SK-N-DZ (cell line): ENCODE results near the gene EP400.
A peak's percentile ranks its signal among the peaks of the same experiment; 100 is the strongest.

Experiments used
- DNase-seq: peaks from one replicate; pipeline ENCODE4 v3.0.0-alpha.2; 2015; ENCODE audit warnings: low spot score

The EP400 gene

DNA sequence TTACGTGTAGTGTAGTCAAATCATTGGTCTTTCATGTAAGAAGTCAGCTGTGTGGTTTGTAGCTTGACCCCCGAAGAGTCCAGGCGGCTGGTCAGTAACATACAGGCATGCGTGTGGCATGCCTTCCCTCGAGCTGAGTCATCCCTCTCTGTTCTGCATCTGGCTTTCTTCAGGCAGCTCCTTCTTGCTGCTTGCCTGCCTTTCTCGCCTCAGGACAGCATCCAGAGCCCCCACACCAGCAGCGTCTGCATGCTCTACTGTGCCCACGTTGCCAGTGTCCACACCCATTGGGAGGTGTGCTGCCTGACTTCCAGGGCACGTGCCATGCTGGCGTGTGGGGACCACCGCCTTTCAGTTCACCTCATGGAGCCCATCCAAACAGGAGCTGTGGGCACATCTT is 96.8 kb downstream of the EP400 start:
- peak; percentile 45 for DNase-seq

DNA sequence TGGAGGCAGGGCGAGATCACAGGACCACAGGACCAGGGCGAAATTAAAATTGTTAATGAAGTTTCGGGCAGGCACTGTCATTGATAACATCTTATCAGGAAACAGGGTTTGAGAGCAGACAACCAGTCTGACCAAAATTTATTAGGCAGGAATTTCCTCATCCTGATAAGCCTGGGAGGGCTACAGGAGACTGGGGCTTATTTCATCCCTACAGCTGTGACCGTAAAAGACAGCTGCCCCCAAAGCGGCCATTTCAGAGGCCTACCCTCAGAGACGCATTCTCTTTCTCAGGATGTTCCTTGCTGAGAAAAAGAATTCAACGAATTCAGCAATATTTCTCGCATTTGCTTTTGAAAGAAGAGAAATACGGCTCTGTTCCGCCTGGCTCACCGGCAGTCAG is 97.9 kb downstream of the EP400 start:
- peak; percentile 31 for DNase-seq

DNA sequence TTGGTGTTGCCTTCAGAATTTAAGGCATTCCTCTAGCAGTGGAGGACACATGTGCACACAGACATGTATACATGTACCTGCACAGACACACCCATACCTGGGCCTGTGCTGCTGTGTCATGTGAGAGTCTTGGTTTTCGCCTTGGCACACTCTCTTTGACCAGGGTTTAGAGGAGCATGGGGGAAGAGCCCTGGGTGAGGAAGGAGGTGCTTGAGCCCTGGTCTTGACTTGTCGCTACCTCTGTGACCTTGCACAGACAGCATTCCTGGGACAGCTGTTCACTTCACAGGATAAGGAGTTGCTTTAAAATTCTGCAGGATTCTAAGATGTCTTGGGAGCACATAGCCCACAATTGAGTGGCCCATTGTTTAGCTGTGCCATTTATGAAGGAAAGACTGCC is 99.7 kb downstream of the EP400 start:
- DNase-seq = no peak

DNA sequence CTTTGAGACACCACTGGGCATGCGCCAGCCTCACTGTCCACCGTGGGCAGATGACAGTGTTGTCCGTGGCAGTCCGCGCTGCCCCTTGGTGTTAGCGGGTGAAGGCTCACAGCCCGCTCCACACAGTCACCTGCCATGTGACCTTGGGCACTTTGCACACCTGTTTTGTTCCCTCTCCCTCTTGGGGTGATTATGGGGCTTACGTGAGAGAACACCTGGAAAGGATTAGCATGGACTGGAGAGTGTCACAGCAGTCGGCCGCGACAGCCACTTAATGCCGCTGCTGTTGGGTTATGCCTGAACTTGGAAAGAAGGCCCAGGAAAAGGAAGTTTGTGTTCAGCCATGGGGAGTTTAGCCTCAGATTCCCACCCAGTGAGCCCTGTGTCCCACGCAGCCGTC is 100.1 kb downstream of the EP400 start:
- no peak for DNase-seq

DNA sequence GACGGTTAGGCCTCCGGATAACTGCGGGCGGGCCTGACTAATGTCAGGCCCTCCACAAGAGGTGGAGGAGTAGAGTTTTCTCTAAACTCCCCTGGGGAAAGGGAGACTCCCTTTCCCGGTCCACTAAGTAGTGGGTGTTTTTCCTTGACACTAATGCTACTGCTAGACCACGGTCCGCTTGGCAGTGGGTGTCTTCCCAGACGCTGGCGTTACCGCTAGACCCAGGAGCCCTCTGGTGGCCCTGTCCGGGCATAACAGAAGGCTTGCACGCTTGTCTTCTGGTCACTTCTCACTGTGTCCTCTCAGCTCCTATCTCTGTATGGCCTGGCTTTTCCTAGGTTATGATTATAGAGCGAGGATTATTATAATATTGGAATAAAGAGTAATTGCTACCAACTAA is 102.0 kb downstream of the EP400 start:
- DNase-seq = peak; percentile 25

DNA sequence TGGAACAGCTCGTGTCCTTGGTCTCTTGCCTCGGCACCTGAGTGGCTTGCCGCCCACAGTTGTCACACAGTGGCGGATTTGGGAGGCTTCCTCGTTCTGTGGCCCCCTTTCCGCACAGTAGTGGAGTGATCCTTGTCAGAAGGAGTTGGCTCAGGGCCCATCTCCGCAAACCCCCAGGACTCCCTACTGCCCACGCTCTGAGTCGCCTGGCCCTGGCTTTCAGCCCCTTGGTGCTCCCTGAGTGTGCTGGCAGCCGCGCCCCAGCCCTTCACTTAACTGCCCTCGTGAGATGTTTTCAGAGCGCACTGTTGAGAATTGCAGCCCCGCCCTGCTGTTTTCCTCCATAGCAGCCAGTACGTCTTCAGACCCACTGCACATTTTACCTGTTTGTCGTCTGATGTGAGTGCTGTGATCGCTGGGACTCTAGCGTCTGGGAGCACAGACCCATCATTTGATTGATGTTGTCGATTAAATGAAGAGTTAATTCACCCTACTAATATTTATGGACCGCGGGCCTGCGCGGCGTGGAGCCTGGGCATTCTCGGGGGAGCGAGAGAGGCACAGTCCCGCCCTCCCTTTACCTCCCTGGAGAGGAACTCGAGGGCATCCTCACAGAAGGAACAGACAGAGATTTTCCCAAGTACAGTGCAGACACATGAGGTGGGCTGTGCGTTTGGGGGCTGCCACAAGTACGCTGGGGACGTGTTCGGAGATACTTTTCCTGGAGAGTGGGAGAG is 102.6 kb downstream of the EP400 start:
- DNase-seq = no peak

DNA sequence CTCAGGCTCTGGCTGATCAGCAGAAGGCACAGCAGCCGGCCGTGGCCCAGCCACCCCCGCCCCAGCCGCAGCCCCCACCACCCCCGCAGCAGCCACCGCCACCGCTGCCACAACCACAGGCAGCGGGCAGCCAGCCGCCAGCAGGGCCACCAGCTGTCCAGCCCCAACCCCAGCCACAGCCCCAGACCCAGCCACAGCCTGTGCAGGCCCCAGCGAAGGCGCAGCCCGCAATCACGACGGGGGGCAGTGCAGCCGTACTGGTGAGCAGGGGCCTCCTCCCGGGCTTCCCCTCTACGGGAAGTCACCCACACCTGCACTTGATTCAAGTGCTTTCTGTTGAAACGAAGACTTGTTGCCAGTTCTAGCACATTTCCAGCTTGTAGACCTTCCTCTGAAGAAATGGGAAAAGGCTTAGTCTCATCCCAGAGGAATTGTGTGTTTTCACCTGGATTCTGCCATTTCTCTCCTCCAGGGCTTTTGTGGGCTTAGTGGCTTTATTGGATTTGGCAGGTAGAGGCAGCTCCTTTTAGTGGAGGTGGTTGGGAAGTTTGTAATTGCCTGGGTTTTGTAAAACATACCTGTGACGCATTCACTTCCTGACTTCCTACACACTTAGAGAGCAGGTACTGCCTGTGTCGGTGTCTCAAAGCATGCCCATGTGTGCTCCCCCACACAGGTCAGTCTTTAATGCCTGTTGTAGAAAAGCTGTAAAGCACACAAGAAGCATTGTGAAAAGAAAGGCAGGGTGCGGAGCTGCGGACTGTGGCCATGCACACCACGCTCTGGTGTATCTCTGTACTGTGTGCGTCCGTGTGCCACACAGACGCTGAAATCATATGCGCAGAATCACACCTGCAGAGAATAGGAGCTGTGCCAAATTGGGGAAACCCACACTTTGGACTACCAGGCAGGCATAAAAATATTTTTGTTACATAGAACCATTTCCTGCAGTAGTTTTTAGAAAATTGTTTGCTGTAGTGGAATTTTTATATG is 103.9 kb downstream of the EP400 start:
- DNase-seq = no peak

DNA sequence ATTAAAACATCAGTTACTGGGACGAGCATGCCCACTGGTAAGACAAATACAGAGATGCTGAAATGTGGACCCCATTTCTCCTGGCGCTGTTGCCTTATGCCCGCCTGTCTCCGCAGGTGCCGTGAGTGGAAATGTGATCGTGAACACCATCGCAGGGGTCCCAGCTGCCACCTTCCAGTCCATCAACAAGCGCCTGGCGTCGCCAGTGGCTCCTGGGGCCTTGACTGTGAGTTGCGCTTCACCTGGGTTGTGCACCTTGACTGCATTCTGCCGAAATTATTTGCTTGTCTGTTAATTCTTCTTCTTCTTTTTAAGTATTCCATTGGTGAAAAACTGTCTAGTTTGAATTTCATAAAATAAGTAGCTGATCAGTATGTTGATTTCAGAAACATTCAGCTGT is 105.2 kb downstream of the EP400 start:
- no peak for DNase-seq

DNA sequence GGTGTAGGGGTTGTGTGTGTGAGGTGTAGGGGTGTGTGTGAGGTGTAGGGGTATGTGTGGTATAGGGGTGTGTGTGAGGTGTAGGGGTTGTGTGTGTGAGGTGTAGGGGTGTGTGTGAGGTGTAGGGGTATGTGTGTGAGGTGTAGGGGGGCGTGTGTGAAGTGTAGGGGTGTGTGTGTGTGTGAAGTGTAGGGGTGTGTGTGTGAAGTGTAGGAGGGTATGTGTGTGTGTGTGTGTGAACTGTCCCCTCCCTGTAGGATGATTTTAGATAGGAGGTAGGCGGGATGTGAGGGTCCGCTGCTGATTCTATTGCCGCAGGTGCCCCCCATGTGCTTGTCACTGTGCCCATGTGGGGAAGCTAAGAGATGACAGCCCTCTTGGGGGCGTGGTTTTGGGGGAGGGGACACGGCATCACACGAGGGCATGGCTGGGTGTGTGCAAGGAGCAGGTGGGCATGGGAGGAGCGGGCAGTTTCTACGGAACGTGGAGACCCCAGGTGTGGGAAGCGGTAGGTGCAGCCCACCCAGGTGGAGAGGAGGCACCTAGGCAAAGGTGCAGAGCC is 105.9 kb downstream of the EP400 start:
- no peak for DNase-seq

DNA sequence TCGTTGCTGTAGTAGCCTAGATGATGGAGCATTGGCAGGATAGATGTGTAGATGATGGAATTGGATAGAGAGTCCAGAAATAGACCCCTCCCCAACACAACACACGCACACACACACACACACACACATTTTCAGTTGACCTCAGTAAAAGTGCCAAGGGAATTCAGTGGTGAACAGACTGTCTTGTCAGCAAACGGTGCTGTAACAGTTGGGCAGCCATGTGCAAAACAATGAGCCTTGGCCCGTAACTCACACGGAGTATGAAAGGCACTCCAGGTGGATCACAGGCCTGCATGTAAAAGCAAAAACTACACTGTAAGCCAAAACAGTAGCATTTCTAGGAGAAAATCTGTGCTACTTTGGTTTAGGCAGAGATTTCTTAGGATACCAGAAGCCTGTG is 106.6 kb downstream of the EP400 start:
- DNase-seq = no peak

DNA sequence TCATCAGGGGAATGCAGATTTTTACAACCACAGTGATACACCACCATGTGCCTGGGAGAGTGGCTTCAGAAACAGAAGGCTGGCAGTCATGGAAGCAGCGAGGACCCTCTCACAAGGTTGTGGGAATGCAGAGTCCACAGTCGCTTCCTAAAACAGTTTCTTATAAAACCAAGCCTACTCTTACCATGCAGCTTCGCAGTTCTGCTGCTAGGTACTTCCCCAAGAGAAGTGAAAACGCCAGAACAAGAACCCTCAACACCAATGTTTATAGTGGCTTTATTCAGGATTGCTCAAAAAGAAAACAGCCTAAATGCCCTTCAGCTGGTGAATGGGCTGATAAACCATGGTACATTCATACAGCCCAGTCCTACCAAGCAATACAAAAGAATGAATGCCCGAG is 107.2 kb downstream of the EP400 start:
- DNase-seq = no peak

DNA sequence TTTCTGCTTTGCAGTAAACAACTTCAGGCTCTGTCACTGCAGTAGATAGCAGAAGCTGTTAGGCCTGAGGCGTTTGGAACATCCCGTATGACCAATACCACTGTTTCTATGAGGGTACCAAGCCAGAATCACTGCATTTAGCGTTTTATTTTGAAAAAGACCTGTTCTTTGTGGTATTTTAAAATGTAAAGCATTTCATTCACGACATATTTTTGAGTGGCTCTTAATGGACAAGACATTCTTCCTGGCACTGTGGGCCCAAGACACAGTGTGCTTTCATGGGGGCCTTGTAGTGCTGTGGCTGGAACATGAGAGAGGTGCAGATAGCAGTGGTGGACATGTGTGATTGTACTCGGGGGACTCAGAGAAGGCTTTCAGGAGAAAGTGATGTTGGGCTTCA is 107.9 kb downstream of the EP400 start:
- no peak for DNase-seq

DNA sequence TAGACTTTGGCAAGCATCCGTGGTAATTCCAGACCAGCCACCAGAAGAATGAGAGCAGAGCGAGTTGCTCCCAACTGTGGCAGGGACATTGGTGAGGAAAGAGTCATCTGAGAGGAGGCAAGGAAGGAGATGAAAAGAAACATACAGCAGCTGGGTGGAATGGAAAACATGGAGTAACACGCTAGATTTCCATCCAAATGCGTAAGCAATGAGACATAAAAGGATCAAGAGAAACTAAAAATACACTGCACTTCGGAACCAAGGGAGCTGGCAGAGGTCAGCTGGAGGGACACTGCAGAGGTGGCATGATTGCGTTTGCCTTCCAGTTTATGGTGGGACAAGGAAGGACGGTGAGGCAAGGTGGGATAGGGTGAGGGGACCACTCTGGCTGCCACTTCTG is 111.5 kb downstream of the EP400 start:
- DNase-seq = no peak

DNA sequence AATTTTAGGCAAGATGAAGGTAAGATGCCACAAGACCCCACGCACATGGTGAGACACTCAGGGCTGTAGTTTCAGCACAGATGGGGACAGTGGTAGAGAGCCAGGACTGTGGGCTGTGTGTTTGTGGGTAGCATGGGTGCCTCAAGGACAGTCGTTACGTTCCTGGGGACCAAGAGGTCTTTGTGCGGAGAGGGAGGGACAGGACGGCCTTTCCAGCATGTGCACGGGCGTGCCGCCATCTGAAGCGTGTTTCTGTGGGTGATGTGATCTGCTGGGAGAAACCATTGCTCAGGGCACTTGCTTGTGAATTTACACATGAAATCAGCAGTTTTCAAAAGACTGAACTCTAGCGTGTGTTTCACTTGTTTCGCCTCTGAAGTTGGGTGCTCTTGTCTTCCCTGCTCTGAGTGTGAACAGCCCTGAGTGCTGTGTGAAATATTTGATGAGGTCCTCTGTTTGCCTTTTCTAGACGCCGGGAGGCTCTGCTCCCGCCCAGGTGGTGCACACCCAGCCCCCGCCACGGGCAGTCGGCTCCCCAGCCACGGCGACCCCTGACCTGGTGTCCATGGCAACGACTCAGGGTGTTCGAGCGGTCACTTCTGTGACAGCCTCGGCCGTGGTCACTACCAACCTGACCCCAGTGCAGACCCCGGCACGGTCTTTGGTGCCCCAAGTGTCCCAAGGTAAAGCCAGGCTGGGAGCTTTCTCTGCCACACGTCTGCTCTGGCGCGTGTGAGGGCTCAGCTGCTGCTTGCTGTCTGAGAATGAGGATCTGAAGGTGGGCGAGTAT is 112.1 kb downstream of the EP400 start:
- no peak for DNase-seq

DNA sequence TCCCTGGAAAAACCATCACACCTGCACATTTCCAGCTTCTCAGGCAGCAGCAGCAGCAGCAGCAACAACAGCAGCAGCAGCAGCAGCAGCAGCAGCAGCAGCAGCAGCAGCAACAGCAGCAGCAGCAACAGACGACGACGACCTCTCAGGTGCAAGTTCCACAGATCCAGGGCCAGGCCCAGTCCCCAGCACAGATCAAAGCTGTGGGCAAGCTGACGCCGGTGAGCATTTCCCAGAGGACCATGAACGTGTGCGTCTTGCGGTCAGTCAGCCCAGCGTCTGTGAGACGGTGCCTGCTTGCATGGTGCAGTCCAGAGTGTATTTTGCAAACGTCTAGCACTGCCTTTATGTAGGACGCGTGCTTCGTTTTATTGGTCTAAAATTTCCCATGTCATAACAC is 112.7 kb downstream of the EP400 start:
- no peak for DNase-seq

DNA sequence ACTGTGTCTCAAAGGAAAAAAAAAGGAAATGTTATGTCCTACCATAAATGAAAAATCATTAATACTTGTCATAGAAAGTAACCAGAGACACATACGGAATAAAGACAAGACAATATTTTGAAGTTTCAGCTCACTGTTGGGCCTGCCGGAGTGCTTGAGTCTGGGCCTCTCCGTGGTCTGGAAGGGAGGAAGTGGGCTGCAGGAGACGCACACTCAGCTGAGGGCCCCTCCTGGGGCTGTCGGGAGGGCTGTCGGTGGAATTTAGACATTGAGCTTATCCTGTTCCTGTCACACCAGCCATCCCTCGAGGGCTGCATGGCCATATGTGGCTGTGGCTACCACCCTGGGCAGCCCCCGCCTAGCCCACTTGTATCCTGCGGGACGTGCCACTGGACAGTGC is 113.7 kb downstream of the EP400 start:
- DNase-seq = no peak

DNA sequence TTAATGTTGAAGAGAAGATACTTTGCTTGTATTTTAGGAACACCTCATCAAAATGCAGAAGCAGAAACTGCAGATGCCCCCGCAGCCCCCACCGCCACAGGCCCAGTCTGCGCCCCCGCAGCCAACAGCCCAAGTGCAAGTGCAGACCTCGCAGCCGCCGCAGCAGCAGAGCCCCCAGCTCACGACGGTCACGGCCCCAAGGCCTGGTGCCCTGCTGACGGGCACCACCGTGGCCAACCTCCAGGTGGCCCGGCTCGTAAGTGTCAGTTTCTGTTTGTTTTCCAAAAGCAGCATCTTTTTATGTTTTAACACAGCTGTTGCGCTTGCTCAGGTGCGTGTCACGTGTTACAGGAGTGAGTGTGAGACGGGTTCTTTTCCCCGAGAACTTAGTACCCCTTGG is 114.9 kb downstream of the EP400 start:
- DNase-seq = no peak

DNA sequence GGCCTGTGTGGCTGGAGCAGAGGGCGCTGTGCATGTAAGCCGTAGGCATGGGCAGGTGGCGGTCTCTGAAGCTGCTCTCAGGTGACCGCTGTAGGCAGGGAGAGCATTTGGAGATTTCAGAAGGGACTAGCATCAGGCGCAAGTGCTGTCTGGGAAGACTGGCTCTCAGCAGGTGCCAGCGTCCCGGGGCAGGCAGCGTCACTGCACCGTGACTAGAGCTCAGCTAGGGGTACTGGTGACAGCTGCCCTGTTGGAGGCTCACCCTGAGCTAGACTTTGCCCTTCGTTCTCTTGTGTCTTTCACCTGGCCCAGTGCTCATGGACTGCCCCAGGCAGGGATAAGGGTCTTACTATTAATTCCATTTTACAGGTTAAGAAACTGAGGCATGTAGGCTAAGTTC is 115.5 kb downstream of the EP400 start:
- DNase-seq = no peak

DNA sequence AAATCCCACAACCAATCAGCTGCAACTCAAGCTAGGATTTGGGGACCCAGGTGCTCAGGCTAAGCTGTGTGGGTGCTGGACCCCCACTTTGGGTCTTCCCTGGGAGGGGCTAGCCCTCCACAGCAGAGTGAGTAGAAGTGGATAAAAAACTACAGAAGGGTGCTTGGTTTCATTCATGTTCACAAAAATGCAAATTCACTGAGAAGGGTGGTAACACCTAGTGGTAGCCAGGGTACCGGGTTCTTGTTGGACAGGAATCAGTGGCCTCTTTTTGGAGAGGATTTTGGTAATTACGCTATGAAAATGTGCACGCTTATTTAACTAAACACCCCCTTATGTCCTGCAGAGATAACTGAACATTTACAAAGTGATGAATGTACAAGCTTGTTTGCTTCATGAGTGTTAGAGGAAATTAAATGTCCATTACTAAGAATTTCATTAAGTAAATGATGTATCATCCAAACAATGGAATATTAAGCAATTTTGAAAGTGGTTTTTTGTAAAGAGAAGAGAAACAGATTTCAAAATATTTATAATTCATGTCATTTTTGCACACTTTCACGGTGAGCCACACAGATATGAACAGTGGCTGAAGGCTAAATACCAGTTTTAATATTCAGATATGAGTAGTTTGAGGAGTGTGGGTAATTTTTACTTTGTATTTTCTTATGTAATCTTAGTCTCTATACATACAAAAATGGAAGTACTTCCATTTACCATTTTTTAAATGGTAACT is 116.0 kb downstream of the EP400 start:
- DNase-seq = no peak

DNA sequence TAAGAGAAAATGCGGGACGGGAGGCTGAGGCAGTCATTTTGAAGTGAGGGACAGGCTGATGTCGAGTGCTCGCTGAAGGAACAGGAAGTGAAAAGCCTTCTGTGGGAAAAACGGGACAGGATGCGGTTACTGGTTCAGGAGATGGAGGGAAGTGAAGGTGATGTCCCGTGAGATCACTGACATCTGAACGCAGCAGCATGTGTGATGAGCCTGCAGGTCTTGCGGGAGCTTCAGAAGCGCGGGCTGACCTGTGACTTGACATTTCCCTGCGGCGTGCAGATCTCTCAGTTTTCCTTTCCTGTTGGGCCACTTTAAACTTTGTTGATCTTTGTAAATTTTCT is 116.6 kb downstream of the EP400 start:
- no peak for DNase-seq

DNA sequence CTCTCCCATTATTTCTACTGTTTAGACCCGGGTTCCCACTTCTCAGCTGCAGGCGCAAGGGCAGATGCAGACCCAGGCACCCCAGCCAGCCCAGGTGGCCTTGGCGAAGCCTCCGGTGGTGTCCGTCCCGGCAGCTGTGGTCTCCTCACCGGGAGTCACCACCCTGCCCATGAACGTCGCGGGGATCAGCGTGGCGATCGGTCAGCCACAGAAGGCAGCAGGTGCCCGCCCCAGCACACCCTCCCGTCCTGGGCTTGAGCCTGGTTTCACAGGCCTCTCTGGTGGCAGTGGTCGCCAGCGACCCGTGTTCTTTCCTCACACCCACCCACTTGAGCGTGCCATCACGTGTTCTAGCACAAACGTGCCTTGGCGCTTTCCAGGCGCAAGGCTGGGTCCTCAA is 117.0 kb downstream of the EP400 start:
- DNase-seq = no peak
